Measurements from ENCODE around the gene ALDH1L2.

GRCh38 chr12:105025890-105026289 is 58.4 kb downstream of the ALDH1L2 start:
- no peak for TF ChIP-seq CTCF (IDR thresholded peaks at IDR 0.05 in 4 of 5, conservative IDR thresholded peaks at IDR 0.05 in 1 of 5)
- TF ChIP-seq POLR2A (IDR thresholded peaks at IDR 0.05): no peak

Measured in gastrocnemius medialis (tissue), 4 donors.